ENCODE results near the gene TPP1. TPM values are rescaled to one million over a fixed set of nuclear protein-coding genes. Genes with fewer than 3 reads are reported as not detected.

Gene TPP1
- total and polyA plus RNA-seq, 10 donors, result 54.9 to 306 (median 212) TPM

DNA sequence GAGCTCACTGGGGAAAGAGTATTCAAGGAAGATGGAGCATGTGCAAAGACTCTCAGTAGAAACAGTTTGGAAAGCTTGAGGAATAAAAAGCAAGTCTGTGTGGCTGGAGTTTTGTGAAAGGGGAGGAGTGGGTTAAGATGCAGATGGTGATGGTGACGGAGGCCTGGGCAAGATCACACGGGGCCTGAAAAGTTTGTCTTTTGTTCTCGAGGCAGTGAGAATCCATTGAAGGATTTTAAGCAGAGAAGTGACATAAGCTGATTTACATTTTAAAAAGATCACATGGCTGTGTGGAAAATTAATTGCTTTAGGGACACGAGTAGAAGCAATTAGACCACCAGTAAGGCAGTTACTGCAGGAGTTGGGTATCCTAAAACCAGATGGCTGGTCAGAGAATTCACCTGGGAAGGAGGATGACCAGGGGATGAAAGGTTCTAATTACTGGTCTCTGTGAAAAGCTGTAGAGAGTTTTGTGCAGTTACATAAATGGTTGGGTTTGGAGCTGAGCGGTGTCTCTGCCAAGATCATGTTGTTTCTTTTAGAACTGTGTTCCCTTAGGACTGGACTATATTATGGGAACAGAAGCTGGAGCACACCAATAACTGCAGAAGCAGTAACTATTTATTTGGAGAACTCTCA is 22.9 kb downstream of the TPP1 start:
- Histone ChIP-seq H3K27ac (no peak overlapping the region), H3K4me3 (no peak overlapping the region), H3K27me3 (replicated peaks in 1 of 7) (no peaks in the 10 kb centered on the region), H3K4me1 (peaks cover 3 to 27% (median 15%) of the 10 kb centered on the region in 6 donors), H3K9me3 (no peaks in the 10 kb centered on the region), H3K36me3 (peaks cover 0 to 99% (median 66%) of the 10 kb centered on the region in 6 donors)
- 78 to 91% (median 85%) methylated on average over 5 of the region's 5 CpGs for WGBS, 5 donors
- no peak for TF ChIP-seq POLR2A (IDR thresholded peaks at IDR 0.05)
- TF ChIP-seq POLR2AphosphoS5 (IDR thresholded peaks at IDR 0.05), result no peak
- TF ChIP-seq CTCF (IDR thresholded peaks at IDR 0.05 in 8 of 11, conservative IDR thresholded peaks at IDR 0.05 in 3 of 11), result no peak
- intact Hi-C loops (cut with DNase I; ENCODE audit: low total_unique reads), result loop anchor here (10.0 kb wide), 1 partner anchor 62 kb away; no protein-coding TSS in a partner anchor
- DNase-seq, result no peak

DNA sequence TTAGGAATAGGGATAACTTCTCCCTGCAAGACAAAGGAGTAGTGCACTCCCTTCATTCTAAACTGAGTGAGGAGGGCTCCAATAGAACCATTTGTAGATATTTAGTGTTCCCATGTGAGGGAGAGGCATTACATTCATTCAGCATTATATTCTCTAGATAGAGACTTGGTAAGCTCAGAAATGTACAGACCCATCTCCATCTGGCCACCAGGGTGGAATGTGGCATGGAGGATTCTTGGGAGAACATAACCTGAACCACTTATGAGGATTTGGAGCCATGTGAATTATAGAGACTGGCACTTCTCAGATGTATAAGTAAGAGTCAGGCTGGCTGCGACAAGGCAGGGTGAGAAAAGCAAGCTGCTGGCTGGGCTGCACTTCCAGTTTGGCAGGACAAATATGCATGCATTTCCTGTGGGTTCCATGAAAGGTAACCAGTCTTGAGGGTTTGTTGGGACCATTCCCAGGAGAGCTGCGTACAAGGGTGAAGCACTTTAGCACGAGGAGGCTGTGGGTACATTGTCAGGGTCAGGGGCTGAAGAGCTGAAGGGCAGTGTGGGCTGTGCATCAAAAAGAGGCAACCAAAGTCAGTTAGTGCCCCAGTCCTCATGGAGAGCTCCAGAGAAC is 25.0 kb downstream of the TPP1 start:
- 75 to 88% (median 84%) methylated on average over 3 of the region's 3 CpGs for WGBS, 5 donors
- DNase-seq, result no peak
- no peaks in the 10 kb centered on the region for H3K27me3 ChIP-seq (replicated peaks in 1 of 7)
- no peak for TF ChIP-seq POLR2A (IDR thresholded peaks at IDR 0.05)
- TF ChIP-seq CTCF (IDR thresholded peaks at IDR 0.05 in 8 of 11, conservative IDR thresholded peaks at IDR 0.05 in 3 of 11), result no peak
- TF ChIP-seq POLR2AphosphoS5 (IDR thresholded peaks at IDR 0.05), result no peak
- H3K27ac ChIP-seq, result no peak overlapping the region
- peaks cover 0 to 6% (median 0%) of the 10 kb centered on the region in 6 donors for H3K4me1 ChIP-seq
- no peak overlapping the region for H3K4me3 ChIP-seq
- no peaks in the 10 kb centered on the region for H3K9me3 ChIP-seq
- intact Hi-C loops (cut with DNase I; ENCODE audit: low total_unique reads), result loop anchor here (10.0 kb wide), 1 partner anchor 59 kb away; no protein-coding TSS in a partner anchor
- peaks cover 0 to 91% (median 45%) of the 10 kb centered on the region in 6 donors for H3K36me3 ChIP-seq

- Histone ChIP-seq H3K4me3 (no peak overlapping the region), H3K4me1 (no peaks in the 10 kb centered on the region), H3K36me3 (peaks cover 0 to 43% (median 7%) of the 10 kb centered on the region in 6 donors), H3K27me3 (replicated peaks in 1 of 7) (no peaks in the 10 kb centered on the region), H3K9me3 (peaks cover 0 to 21% (median 19%) of the 10 kb centered on the region in 8 donors), H3K27ac (no peak overlapping the region)
- intact Hi-C loops (cut with DNase I; ENCODE audit: low total_unique reads), result no loop called here
- no peak for DNase-seq
- 94 to 100% (median 96%) methylated on average over 1 of the region's 1 CpG for WGBS, 5 donors
- TF ChIP-seq CTCF (IDR thresholded peaks at IDR 0.05 in 8 of 11, conservative IDR thresholded peaks at IDR 0.05 in 3 of 11) (no peak), POLR2A (IDR thresholded peaks at IDR 0.05) (no peak), POLR2AphosphoS5 (IDR thresholded peaks at IDR 0.05) (no peak)
These were observed 31.2 kb downstream of the TPP1 start for GRCh38 chr11:6588018-6588417.

DNA sequence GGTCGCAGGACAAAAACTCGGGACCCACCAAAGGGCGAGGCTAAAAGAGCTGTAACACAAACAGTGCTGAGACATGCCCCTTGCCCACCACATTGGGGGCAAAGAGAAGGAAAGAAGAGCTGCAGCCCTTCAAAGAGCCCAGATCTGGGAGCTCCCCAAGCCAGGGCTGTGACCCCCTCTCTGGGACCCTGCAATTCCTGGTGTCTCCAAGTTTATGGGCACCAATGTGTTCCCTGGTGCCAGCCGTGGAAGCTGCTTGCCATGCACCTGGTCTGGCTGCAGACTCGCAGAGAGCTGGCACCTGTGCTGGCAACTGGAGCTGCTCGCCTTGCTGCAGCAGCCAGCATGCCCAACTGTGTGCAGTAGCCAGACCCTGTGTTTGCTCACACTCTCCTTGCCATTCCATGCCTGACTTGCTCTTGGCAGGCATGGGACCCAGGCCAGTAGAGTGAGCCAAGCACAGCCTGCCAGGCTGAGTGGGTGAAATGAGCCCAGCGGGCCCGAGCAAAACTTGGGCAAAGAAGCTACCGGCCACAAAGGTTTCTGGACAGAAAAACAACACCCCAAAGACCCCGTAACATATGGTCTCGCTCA is 31.8 kb downstream of the TPP1 start:
- H3K27me3 ChIP-seq (replicated peaks in 1 of 7), result no peaks in the 10 kb centered on the region
- intact Hi-C loops (cut with DNase I; ENCODE audit: low total_unique reads), result no loop called here
- H3K9me3 ChIP-seq, result peaks cover 0 to 26% (median 23%) of the 10 kb centered on the region in 8 donors
- 96 to 99% (median 97%) methylated on average over 11 of the region's 11 CpGs for WGBS, 5 donors
- DNase-seq, result no peak
- peaks cover 0 to 38% (median 2%) of the 10 kb centered on the region in 6 donors for H3K36me3 ChIP-seq
- no peak for TF ChIP-seq POLR2A (IDR thresholded peaks at IDR 0.05)
- TF ChIP-seq CTCF (IDR thresholded peaks at IDR 0.05 in 8 of 11, conservative IDR thresholded peaks at IDR 0.05 in 3 of 11), result no peak
- TF ChIP-seq POLR2AphosphoS5 (IDR thresholded peaks at IDR 0.05), result no peak
- no peaks in the 10 kb centered on the region for H3K4me1 ChIP-seq
- no peak overlapping the region for H3K27ac ChIP-seq
- H3K4me3 ChIP-seq, result no peak overlapping the region
